Calu3 (cell line): ENCODE measurements around the gene CCDC92B. TPM values are rescaled to one million over a fixed set of nuclear protein-coding genes. Genes with fewer than 3 reads are reported as not detected.

Experiments
- BruUV-seq: library from RNA; stranded (reverse); fragments of 400-500 nt; replicated peaks from 2 replicates; lab custom pipeline; 2021; lab: Mats Ljungman, UMichigan
- CTCF ChIA-PET: fragments of 300-600 bp; sonication (Branson Sonifier 250); formaldehyde crosslinking; loops from one replicate; lab custom pipeline; 2022; ENCODE audit warnings: antibody characterized with exemption; lab: Charles Lee
- DNase-seq: peaks from one replicate; pipeline ENCODE4 v3.0.0; 2022
- H3K27ac Mint-ChIP-seq: one replicate; pipeline ENCODE4 v1.8.0; 2022; ENCODE audit warnings: mixed read lengths; ENCODE audit not compliant: unreplicated experiment
- H3K27me3 Mint-ChIP-seq: one replicate; pipeline ENCODE4 v1.8.0; 2022; ENCODE audit warnings: mixed read lengths; ENCODE audit not compliant: unreplicated experiment
- H3K36me3 Mint-ChIP-seq: one replicate; pipeline ENCODE4 v1.8.0; 2022; ENCODE audit warnings: mild to moderate bottlenecking, moderate library complexity, mixed read lengths; ENCODE audit not compliant: insufficient read depth, unreplicated experiment
- H3K4me1 Mint-ChIP-seq: one replicate; pipeline ENCODE4 v1.8.0; 2022; ENCODE audit warnings: mild to moderate bottlenecking, low read depth, mixed read lengths; ENCODE audit not compliant: unreplicated experiment
- H3K4me3 Mint-ChIP-seq: one replicate; pipeline ENCODE4 v1.8.0; 2022; ENCODE audit warnings: mild to moderate bottlenecking, low read depth, moderate library complexity, mixed read lengths; ENCODE audit not compliant: unreplicated experiment
- H3K9me3 Mint-ChIP-seq: one replicate; pipeline ENCODE4 v1.8.0; 2022; ENCODE audit warnings: low read depth, mixed read lengths; ENCODE audit not compliant: unreplicated experiment
- intact Hi-C: fragments of 100-400 bp; cut with micrococcal nuclease; formaldehyde crosslinking; loops from one replicate; pipeline ENCODE4 v1.10.0; 2022; ENCODE audit not compliant: unreplicated experiment
- total RNA-seq: library from RNA; stranded (reverse); gene quantifications from 2 replicates; pipeline ENCODE4 v1.2.3, GENCODE V29; 2022
- TF ChIP-seq, protein P1 (sequence below): fragments of 200-600 bp; IDR thresholded peaks from one replicate; pipeline ENCODE4 v1.8.0; 2022; ENCODE audit warnings: antibody characterized with exemption; ENCODE audit not compliant: unreplicated experiment

CCDC92B gene
- total RNA-seq, 1 experiment from 2014 or later = not detected

DNA sequence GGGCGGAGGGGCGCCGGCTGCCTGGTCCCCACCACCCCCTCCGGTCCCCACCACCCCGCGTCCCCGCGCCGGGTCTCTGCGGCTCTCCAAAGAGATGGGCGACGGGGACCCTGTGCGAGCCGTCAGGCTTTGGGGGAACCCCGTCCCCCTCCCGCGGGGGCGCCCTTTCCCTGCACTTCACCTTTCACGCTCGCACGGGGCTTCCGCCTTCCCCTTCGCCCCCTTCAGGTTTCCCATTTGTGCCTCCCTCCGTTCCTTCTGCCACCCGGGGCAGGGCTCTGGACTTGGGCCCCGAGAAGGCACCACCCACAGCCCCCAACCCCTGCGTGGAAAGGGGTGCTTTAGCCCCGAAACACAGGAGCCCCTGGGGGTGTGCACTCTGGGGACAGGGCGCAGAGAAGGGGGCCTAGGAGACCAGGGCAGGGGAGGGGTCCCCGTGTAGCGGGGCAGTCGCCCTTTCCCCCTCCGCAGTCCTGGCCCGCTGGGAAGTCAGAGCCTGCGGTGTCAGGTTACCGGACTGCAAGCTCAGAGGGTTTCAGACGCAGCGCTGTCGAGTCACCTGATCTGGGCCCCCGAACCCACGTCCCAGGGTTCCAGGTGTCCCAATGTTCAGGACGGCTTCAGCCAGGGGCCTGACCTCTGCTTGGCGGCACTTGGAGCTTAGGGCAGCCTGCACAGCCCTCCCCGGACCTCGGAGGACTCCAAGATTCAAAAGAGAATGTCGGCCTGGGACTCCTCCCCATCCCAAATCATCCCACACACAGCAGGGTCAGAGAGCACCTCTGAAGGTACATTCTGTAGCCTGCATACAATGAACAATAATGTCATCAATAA is 6.7 kb upstream of the CCDC92B start:
- CTCF ChIA-PET = no interaction called here
- Mint-ChIP-seq H3K9me3 (no peaks in the 10 kb centered on the region), H3K4me1 (no peaks in the 10 kb centered on the region), H3K36me3 (no peaks in the 10 kb centered on the region), H3K4me3 (peak overlapping the region; percentile 50), H3K27ac (no peak overlapping the region), H3K27me3 (peaks cover 28% of the 10 kb centered on the region)
- intact Hi-C loops = no loop called here
- DNase-seq = no peak
- BruUV-seq = no TSS peak
- TF ChIP-seq, protein P1, sequence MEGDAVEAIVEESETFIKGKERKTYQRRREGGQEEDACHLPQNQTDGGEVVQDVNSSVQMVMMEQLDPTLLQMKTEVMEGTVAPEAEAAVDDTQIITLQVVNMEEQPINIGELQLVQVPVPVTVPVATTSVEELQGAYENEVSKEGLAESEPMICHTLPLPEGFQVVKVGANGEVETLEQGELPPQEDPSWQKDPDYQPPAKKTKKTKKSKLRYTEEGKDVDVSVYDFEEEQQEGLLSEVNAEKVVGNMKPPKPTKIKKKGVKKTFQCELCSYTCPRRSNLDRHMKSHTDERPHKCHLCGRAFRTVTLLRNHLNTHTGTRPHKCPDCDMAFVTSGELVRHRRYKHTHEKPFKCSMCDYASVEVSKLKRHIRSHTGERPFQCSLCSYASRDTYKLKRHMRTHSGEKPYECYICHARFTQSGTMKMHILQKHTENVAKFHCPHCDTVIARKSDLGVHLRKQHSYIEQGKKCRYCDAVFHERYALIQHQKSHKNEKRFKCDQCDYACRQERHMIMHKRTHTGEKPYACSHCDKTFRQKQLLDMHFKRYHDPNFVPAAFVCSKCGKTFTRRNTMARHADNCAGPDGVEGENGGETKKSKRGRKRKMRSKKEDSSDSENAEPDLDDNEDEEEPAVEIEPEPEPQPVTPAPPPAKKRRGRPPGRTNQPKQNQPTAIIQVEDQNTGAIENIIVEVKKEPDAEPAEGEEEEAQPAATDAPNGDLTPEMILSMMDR = no peak

DNA sequence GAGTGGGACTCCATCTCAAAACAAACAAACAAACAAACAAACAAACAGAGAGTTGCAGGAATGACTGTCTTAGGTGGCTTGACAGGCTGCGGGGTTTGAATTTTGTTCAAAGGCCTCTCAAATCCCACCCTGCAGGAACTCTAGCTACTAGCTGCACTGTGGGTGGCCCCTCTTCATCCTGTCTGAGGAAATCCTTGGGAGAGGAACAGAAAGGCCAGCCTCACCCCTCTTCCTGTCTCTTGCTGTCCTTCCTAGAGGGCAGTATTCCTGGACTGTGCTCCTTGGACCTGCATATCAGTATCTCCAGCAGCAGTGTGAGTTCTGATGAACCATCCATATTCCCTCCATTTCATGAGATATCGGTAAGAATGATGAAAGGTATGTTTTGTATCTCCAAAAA is 2.0 kb upstream of the CCDC92B start:
- DNase-seq = no peak
- Mint-ChIP-seq H3K27ac (no peak overlapping the region), H3K4me3 (no peak overlapping the region), H3K27me3 (peaks cover 37% of the 10 kb centered on the region), H3K9me3 (no peaks in the 10 kb centered on the region), H3K4me1 (no peaks in the 10 kb centered on the region), H3K36me3 (no peaks in the 10 kb centered on the region)
- TF ChIP-seq, protein P1 = no peak
- intact Hi-C loops = no loop called here
- BruUV-seq = no TSS peak
- CTCF ChIA-PET = no interaction called here

DNA sequence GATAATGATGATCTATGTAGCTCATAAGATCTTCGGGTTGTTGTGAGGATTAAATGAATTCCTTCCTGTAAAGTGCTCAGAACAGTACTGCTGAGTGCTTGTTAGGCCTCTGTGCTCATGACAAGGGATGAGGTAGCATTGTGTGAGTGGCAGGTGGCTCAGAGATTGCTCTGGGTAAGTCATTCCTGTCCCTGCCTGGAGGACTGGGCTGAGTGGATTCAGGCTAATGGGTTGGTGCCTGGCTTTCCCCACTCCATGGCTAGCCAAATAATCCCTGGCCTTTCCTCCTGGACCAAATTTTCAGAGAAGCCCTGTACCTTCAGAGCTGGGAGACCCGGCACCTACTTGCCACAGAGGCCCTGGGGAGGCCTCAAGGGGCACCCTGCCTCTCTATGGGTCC is 1.3 kb upstream of the CCDC92B start:
- Mint-ChIP-seq H3K27ac (no peak overlapping the region), H3K27me3 (peaks cover 37% of the 10 kb centered on the region), H3K36me3 (no peaks in the 10 kb centered on the region), H3K9me3 (no peaks in the 10 kb centered on the region), H3K4me1 (no peaks in the 10 kb centered on the region), H3K4me3 (no peak overlapping the region)
- DNase-seq = no peak
- CTCF ChIA-PET = no interaction called here
- BruUV-seq = no TSS peak
- TF ChIP-seq, protein P1 = no peak
- intact Hi-C loops = no loop called here

DNA sequence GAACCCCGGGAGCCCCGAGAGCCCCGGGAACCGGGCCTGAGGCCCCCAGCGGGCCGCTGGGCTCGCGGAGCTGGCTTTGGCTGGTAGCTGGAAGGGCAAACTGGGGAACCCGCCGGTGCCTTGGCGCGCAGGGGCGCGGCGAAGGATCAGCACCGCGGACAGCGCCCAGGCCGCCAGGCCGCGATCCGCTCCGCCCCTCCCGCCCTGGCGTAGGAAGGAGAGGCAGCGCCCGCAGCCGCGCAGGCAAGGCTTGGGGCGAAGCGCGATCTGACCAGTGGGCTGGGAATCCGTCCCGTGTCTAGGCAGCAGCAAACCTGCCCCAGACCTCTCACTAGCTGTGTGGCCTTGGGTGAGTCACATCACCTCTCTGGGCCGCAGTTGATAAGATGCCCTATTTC is 331 bp upstream of the CCDC92B start:
- H3K27me3 Mint-ChIP-seq = peaks cover 42% of the 10 kb centered on the region
- TF ChIP-seq, protein P1 = no peak
- H3K4me1 Mint-ChIP-seq = no peaks in the 10 kb centered on the region
- H3K36me3 Mint-ChIP-seq = no peaks in the 10 kb centered on the region
- BruUV-seq = no TSS peak
- H3K4me3 Mint-ChIP-seq = no peak overlapping the region
- CTCF ChIA-PET = no interaction called here
- no peak overlapping the region for H3K27ac Mint-ChIP-seq
- no peaks in the 10 kb centered on the region for H3K9me3 Mint-ChIP-seq
- peak; percentile 78 for DNase-seq
- intact Hi-C loops = no loop called here
